HG03060 (cell line): ENCODE results near the gene PROKR2.

Experiments
- ATAC-seq: cut with Tn5 transposase; IDR thresholded peaks from one replicate; pipeline ENCODE4 v1.9.1; 2021; ENCODE audit warnings: low read depth, moderate number of reproducible peaks; ENCODE audit not compliant: unreplicated experiment

Gene PROKR2

GRCh38 chr20:5316188-5317158 lies at the start of gene PROKR2:
Gene PROKR2, minus strand, starts transcription at chr20:5316954. Its CDS starts 2,585 bp downstream, at chr20:5314369.
- no peak for ATAC-seq

- no peak for ATAC-seq
Measured at GRCh38 chr20:5364997-5365597, 48.3 kb upstream of the PROKR2 start.

GRCh38 chr20:5364136-5364821 lies 47.5 kb upstream of the PROKR2 start:
- no peak for ATAC-seq

- no peak for ATAC-seq
Measured at GRCh38 chr20:5362771-5363170, 46.0 kb upstream of the PROKR2 start.

- ATAC-seq = no peak
Measured at GRCh38 chr20:5361176-5361575, 44.4 kb upstream of the PROKR2 start.

GRCh38 chr20:5357946-5358345 lies 41.2 kb upstream of the PROKR2 start:
- ATAC-seq = no peak

- ATAC-seq = no peak
Measured at GRCh38 chr20:5356941-5357340, 40.2 kb upstream of the PROKR2 start.

GRCh38 chr20:5354901-5355300 lies 38.1 kb upstream of the PROKR2 start:
- ATAC-seq = no peak

- ATAC-seq = no peak
Measured at GRCh38 chr20:5353624-5354496, 37.1 kb upstream of the PROKR2 start.

- ATAC-seq = no peak
Measured at GRCh38 chr20:5349448-5349847, 32.7 kb upstream of the PROKR2 start.

- no peak for ATAC-seq
Measured at GRCh38 chr20:5342021-5342420, 25.3 kb upstream of the PROKR2 start.

GRCh38 chr20:5331340-5331739 lies 14.6 kb upstream of the PROKR2 start:
- no peak for ATAC-seq

- no peak for ATAC-seq
Measured at GRCh38 chr20:5328268-5328667, 11.5 kb upstream of the PROKR2 start.

- no peak for ATAC-seq
Measured at GRCh38 chr20:5327356-5327755, 10.6 kb upstream of the PROKR2 start.

GRCh38 chr20:5315807-5316187 lies 957 bp downstream of the PROKR2 start:
- no peak for ATAC-seq

- no peak for ATAC-seq
Measured at GRCh38 chr20:5313916-5314315, 2.8 kb downstream of the PROKR2 start.

- ATAC-seq = no peak
Measured at GRCh38 chr20:5312518-5312917, 4.2 kb downstream of the PROKR2 start.

- ATAC-seq = no peak
Measured at GRCh38 chr20:5309971-5310370, 6.8 kb downstream of the PROKR2 start.

- no peak for ATAC-seq
Measured at GRCh38 chr20:5298811-5299210, 17.9 kb downstream of the PROKR2 start.

GRCh38 chr20:5297280-5298004 lies 19.3 kb downstream of the PROKR2 start:
- ATAC-seq = no peak
